Suprapubic skin (tissue), 4 donors: ENCODE measurements around the gene ANO4. TPM values are rescaled to one million over a fixed set of nuclear protein-coding genes. Genes with fewer than 3 reads are reported as not detected.

Experiments
- DNase-seq, 2 donors: peaks; one replicate each; pipeline ENCODE4 v3.0.0-alpha.2; 2019; ENCODE audit warnings: low spot score in 2 of 2
- H3K27ac ChIP-seq: fragments of 200-600 bp; sonication (generic); one replicate; pipeline ENCODE4 v1.5.1; 2019
- H3K27me3 ChIP-seq: fragments of 200-600 bp; sonication (generic); one replicate; pipeline ENCODE4 v1.5.1; 2019
- H3K36me3 ChIP-seq: fragments of 200-600 bp; sonication (generic); one replicate; pipeline ENCODE4 v1.5.1; 2019
- H3K4me1 ChIP-seq: fragments of 200-600 bp; sonication (generic); one replicate; pipeline ENCODE4 v1.5.1; 2019
- H3K4me3 ChIP-seq: fragments of 200-600 bp; sonication (generic); one replicate; pipeline ENCODE4 v1.5.1; 2019; ENCODE audit warnings: mild to moderate bottlenecking
- H3K9me3 ChIP-seq: fragments of 200-600 bp; sonication (generic); one replicate; pipeline ENCODE4 v1.5.1; 2019
- CTCF ChIP-seq, 2 donors: fragments of 200-600 bp in 1 of 2; fragments of 450-650 bp in 1 of 2; sonication (generic) in 1 of 2; IDR thresholded peaks; one replicate each; pipeline ENCODE4 v1.5.1; 2016 to 2019; ENCODE audit warnings: antibody characterized with exemption in 2 of 2, mild to moderate bottlenecking in 1 of 2, moderate library complexity in 1 of 2
- EP300 ChIP-seq: sonication (generic); formaldehyde crosslinking; IDR thresholded peaks from one replicate; pipeline ENCODE4 v1.6.1; 2017; ENCODE audit warnings: antibody characterized with exemption
- POLR2A ChIP-seq, 2 donors: fragments of 450-650 bp; IDR thresholded peaks; one replicate each; pipeline ENCODE4 v1.6.1; 2017; ENCODE audit warnings: antibody characterized with exemption in 2 of 2, mild to moderate bottlenecking in 2 of 2, moderate library complexity in 2 of 2
- POLR2AphosphoS5 ChIP-seq, 3 donors: sonication (generic); formaldehyde crosslinking; IDR thresholded peaks; one replicate each; pipeline ENCODE4 v1.6.1; 2017; ENCODE audit warnings: antibody characterized with exemption in 3 of 3
- WGBS: methylation state at CpG from one replicate; pipeline ENCODE4 v1.1.5; 2018; 5-methylcytosine and 5-hydroxymethylcytosine counted together
- total RNA-seq, 4 donors: library from RNA; depleted of rRNA; stranded (reverse); fragments of >200 nt; gene quantifications; one replicate each; pipeline ENCODE4 v1.1.0, GENCODE V29; 2016

ANO4 gene
- total RNA-seq, 4 donors from 2014 or later, result 0.30 to 1.2 TPM; not detected in 2

- 73% methylated on average over 5 of the region's 5 CpGs for WGBS
These were observed 303.4 kb downstream of the ANO4 start for GRCh38 chr12:101097829-101098580.

GRCh38 chr12:101107032-101107763 is 312.6 kb downstream of the ANO4 start:
- Histone ChIP-seq H3K27ac (no peak overlapping the region), H3K9me3 (peaks cover 4% of the 10 kb centered on the region), H3K27me3 (no peaks in the 10 kb centered on the region), H3K36me3 (no peaks in the 10 kb centered on the region), H3K4me1 (no peaks in the 10 kb centered on the region), H3K4me3 (no peak overlapping the region)
- 76% methylated on average over 4 of the region's 4 CpGs for WGBS
- TF ChIP-seq CTCF (IDR thresholded peaks at IDR 0.05), result no peak
- TF ChIP-seq POLR2A (IDR thresholded peaks at IDR 0.05), result no peak
- no peak for TF ChIP-seq POLR2AphosphoS5 (IDR thresholded peaks at IDR 0.05)
- TF ChIP-seq EP300, result no peak
- DNase-seq, result no peak

More at GRCh38 chr12:101097829-101098580, 303.4 kb downstream of the ANO4 start:
- Histone ChIP-seq H3K4me1 (no peaks in the 10 kb centered on the region), H3K27me3 (no peaks in the 10 kb centered on the region), H3K9me3 (no peaks in the 10 kb centered on the region), H3K27ac (no peak overlapping the region), H3K36me3 (no peaks in the 10 kb centered on the region), H3K4me3 (no peak overlapping the region)
- DNase-seq, result no peak
- TF ChIP-seq EP300 (no peak), POLR2AphosphoS5 (IDR thresholded peaks at IDR 0.05) (no peak), POLR2A (IDR thresholded peaks at IDR 0.05) (no peak), CTCF (IDR thresholded peaks at IDR 0.05) (no peak)

- H3K4me3 ChIP-seq, result no peak overlapping the region
- no peaks in the 10 kb centered on the region for H3K4me1 ChIP-seq
- H3K27ac ChIP-seq, result no peak overlapping the region
- peaks cover 4% of the 10 kb centered on the region for H3K9me3 ChIP-seq
- no peak for DNase-seq
- TF ChIP-seq CTCF (IDR thresholded peaks at IDR 0.05) (no peak), POLR2A (IDR thresholded peaks at IDR 0.05) (no peak), POLR2AphosphoS5 (IDR thresholded peaks at IDR 0.05) (no peak), EP300 (no peak)
- H3K27me3 ChIP-seq, result no peaks in the 10 kb centered on the region
- WGBS, result 90% methylated on average over 5 of the region's 5 CpGs
- no peaks in the 10 kb centered on the region for H3K36me3 ChIP-seq
These were observed 313.6 kb downstream of the ANO4 start for GRCh38 chr12:101108130-101108529.

GRCh38 chr12:101110866-101111265 is 316.3 kb downstream of the ANO4 start:
- Histone ChIP-seq H3K9me3 (peaks cover 4% of the 10 kb centered on the region), H3K27me3 (no peaks in the 10 kb centered on the region), H3K4me3 (no peak overlapping the region), H3K36me3 (no peaks in the 10 kb centered on the region), H3K27ac (no peak overlapping the region), H3K4me1 (no peaks in the 10 kb centered on the region)
- TF ChIP-seq EP300 (no peak), CTCF (IDR thresholded peaks at IDR 0.05) (no peak), POLR2AphosphoS5 (IDR thresholded peaks at IDR 0.05) (no peak), POLR2A (IDR thresholded peaks at IDR 0.05) (no peak)
- WGBS, result 76% methylated on average over 3 of the region's 3 CpGs
- DNase-seq, result no peak

GRCh38 chr12:101111441-101111840 is 316.9 kb downstream of the ANO4 start:
- 77% methylated on average over 2 of the region's 2 CpGs for WGBS
- Histone ChIP-seq H3K4me1 (no peaks in the 10 kb centered on the region), H3K4me3 (no peak overlapping the region), H3K9me3 (peaks cover 4% of the 10 kb centered on the region), H3K27ac (no peak overlapping the region), H3K36me3 (no peaks in the 10 kb centered on the region), H3K27me3 (no peaks in the 10 kb centered on the region)
- DNase-seq, result no peak
- no peak for TF ChIP-seq CTCF (IDR thresholded peaks at IDR 0.05)
- TF ChIP-seq POLR2A (IDR thresholded peaks at IDR 0.05), result no peak
